HG02763 (cell line): ENCODE measurements around the gene PCNX2.

Experiments
- ATAC-seq: cut with Tn5 transposase; IDR thresholded peaks from one replicate; pipeline ENCODE4 v1.9.1; 2021; ENCODE audit warnings: mild to moderate bottlenecking, moderate library complexity; ENCODE audit not compliant: unreplicated experiment

Gene PCNX2

DNA sequence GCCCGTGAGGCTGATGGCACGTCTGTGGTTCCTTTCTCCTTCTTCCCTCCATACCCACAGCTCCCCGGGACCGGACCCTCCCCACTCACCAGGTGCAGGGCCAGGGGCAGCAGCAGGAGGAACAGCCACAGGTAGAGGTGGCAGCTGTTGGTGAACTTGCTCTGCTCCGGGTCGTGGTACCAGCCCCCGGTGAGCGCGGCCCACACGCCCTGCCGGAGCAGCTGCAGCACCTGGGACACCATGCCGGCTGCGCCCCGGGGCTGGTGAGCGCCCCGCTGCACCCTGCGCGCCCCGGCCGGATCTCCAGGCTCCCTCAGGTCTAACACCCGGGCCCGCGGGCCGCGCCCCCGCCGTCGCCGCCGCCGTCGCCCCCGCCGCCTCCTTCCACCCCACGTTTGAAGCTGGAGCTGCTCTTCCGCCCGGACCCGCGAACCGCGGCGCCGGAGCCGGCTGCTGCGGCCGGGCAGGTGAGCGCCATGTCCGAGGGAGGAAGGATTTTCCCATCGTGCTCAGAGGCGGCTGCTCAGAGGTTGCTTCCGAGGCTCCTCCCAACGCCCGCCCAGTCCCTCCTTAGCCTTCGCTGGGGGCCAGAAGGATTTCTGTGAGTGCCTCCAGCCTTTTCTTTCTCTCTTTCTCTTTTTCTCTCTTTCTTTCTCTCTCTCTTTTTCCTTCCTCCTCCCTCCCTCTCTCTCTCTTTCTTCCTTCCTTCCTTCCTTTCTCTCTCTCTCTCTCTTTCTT lies at the start of gene PCNX2:
Gene PCNX2 (minus strand): TSS at position 489 of the 738 bp plus-strand sequence. CDS start 247 bp downstream, at position 242.
- ATAC-seq, result peak; percentile 97

GRCh38 chr1:233343262-233343661 lies 47.7 kb upstream of the PCNX2 start:
- ATAC-seq, result no peak

DNA sequence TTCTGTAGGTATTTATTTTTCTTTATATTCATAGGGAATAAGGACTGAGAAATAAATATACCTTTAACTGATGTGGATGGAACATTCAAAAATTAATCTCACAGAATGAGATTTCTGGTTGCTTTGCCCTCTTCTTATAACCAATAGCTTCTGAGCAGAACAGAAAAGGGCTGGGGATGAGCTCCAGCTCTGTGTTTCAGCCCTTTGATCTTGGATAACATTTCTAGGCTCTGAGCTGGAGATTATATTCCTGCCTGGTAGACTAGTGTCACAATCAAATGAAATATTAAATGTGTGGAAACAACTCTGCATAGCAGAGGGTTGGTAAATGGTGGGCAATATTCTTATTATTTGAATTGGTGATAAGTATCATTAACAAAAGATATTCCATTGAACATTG lies 46.6 kb upstream of the PCNX2 start:
- ATAC-seq, result no peak

DNA sequence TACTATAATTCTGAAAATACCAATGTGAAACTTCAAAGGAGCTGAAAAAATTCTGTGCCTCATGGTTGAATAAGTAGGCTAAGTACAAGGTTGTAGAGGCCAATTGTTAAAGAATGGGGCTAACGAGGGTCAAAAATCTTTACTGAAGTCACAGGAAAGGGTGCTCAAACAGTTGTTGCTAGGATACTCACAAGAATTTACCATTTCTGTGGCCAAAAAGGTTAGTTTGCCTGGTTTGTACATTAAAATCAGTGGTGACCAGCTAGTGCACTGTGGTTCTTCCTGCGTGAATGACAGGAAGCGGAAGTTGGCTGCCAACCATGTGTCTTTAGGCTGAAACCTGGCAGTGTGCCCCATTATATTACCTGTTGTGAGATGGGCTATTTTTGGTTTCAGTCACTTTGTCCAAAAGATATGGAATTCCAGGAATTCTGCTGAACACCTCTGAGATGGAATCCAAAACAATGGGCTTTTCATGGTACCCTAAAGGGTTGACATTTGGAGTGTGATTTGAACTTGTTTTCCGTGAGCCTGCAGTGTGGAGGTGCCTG lies 45.5 kb upstream of the PCNX2 start:
- ATAC-seq, result no peak

DNA sequence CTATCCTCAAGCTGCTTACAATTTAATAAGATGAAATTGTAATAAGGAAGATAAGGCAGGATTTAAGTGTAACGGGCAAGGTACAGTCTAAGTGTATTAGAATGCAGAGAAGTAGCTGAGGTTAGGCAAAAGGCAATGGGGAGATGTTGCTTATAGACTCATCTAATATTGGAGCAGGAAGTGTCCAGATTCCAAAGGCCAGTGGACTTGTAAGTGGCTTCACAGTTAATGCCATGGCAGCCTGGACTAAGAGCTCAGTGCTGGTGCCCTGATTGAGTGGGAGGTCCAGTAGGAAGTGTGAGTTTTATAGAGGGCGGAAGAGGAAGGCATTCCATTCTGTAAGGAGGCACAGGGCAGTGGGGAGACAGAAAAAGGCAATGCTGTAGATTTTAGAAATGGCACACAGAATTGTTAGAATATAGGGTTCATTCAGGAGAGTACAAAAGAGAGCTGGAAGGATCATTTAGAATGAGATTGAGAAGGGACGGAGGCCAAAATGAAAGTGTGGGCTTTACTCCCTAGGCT lies 44.6 kb upstream of the PCNX2 start:
- ATAC-seq, result no peak

DNA sequence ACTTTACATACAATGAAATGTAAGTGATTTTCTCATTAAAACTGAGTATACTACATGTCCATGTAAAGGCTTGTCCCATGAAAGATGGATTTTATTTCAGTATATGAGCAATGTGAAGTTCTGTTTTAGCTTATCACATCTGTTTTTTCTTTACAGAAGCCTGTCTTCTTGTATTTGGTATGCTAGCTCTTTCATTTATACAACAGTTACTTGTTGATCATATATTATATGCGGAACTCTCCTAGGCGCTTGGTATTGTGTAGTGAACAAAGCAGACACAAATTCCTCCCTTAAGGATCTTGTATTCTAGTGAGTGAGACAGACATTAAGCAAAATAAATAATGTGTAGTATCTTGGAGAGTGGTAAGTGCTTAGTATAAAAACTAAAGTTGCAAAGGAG lies 42.6 kb upstream of the PCNX2 start:
- ATAC-seq, result no peak

- ATAC-seq, result no peak
These were observed 42.0 kb upstream of the PCNX2 start for GRCh38 chr1:233337505-233337904.

GRCh38 chr1:233336554-233337456 lies 41.3 kb upstream of the PCNX2 start:
- no peak for ATAC-seq

- no peak for ATAC-seq
These were observed 38.6 kb upstream of the PCNX2 start for GRCh38 chr1:233334092-233334491.

GRCh38 chr1:233333086-233333485 lies 37.6 kb upstream of the PCNX2 start:
- ATAC-seq, result no peak

GRCh38 chr1:233331676-233332519 lies 36.4 kb upstream of the PCNX2 start:
- no peak for ATAC-seq

- ATAC-seq, result peak; percentile 15
These were observed 32.8 kb upstream of the PCNX2 start for GRCh38 chr1:233328142-233328921.

- peak; percentile 35 for ATAC-seq
These were observed 32.2 kb upstream of the PCNX2 start, which contains the start of gene MAP3K21 for GRCh38 chr1:233327651-233328141. MAP3K21 (plus strand) TSS chr1:233327724; CDS start chr1:233328029, 305 bp downstream.

GRCh38 chr1:233326811-233327650 lies 31.5 kb upstream of the PCNX2 start:
- ATAC-seq, result peak; percentile 94

GRCh38 chr1:233326319-233326718 lies 30.8 kb upstream of the PCNX2 start:
- ATAC-seq, result no peak

- ATAC-seq, result no peak
These were observed 28.2 kb upstream of the PCNX2 start for GRCh38 chr1:233323718-233324117.

DNA sequence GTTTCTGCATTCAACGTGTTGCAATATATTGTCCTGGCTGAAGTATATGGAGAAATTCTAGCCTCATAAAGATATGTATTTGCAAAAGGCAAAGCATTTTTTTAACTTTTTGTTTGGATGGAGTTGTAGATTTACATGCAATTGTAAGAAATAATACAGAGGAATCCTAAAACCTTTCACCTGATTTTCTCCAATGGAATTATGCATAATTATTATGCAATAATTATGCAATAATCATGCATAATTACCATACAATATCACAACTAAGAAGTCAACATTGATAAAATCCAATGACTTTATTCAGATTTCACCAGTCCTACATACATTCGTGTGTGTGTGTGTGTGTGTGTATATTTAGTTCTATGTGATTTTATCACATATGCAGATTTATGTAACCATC lies 24.5 kb upstream of the PCNX2 start:
- ATAC-seq, result no peak

DNA sequence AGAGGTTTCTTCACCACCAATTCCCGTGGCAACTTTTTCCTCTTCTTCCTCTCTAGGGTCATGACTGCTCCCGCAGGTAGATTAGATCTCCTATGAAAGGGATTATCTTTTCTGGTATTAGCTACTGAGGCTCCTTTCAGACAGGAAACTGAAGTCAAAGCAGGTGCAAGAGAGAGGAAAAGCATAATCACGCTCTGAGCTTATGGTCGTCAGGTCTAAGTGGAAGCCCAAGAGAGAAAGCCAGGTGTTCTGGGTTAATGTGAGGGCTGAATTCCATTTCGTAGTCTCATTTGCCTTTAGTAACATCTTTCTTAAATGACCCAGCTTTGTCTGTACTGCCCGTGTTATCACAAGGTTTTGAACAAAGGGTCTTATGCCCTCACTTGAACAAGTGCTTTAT lies 23.7 kb upstream of the PCNX2 start:
- ATAC-seq, result no peak

- no peak for ATAC-seq
These were observed 20.9 kb upstream of the PCNX2 start for GRCh38 chr1:233316473-233316872.
